Gastrocnemius medialis (tissue), 4 donors: ENCODE data around the gene UBE4B.

ENCODE experiments used
- CTCF ChIP-seq, 5 experiments: fragments of 450-650 bp in 3 of 5; fragments of 200-600 bp in 2 of 5; sonication (generic) in 2 of 5; IDR thresholded peaks in 4 of 5; conservative IDR thresholded peaks in 1 of 5; 1 replicate in 4 of 5; 2 replicates in 1 of 5; pipeline ENCODE4 v1.5.1; 2016 to 2019; ENCODE audit warnings: antibody characterized with exemption in 5 of 5, mild to moderate bottlenecking in 3 of 5, moderate library complexity in 3 of 5
- POLR2A ChIP-seq, 2 donors: fragments of 450-650 bp; IDR thresholded peaks; one replicate each; pipeline ENCODE4 v1.6.1; 2017; ENCODE audit warnings: antibody characterized with exemption in 2 of 2, mild to moderate bottlenecking in 2 of 2, moderate library complexity in 2 of 2

- TF ChIP-seq CTCF (IDR thresholded peaks at IDR 0.05 in 4 of 5, conservative IDR thresholded peaks at IDR 0.05 in 1 of 5) = no peak
- TF ChIP-seq POLR2A (IDR thresholded peaks at IDR 0.05) = no peak
Observed at GRCh38 chr1:10171995-10172669, 139.4 kb downstream of the UBE4B start.
